Fibroblast of lung (primary cell): Measurements from ENCODE around the gene ACAD8.

ENCODE experiments used
- EZH2 ChIP-seq: IDR thresholded peaks from 2 replicates; pipeline ENCODE4 v1.5.1; 2012; ENCODE audit warnings: low read length, control low read depth, mild to moderate bottlenecking; ENCODE audit errors: missing control alignments
- TF ChIP-seq, protein P1 (sequence below), 2 donors: IDR thresholded peaks in 1 of 2; conservative IDR thresholded peaks in 1 of 2; 1 replicate in 1 of 2; 2 replicates in 1 of 2; pipeline ENCODE4 v1.5.1; 2011 to 2012; ENCODE audit warnings: low read length in 2 of 2, control low read depth in 1 of 2, inconsistent platforms in 1 of 2, low read depth in 1 of 2, mild to moderate bottlenecking in 1 of 2

DNA sequence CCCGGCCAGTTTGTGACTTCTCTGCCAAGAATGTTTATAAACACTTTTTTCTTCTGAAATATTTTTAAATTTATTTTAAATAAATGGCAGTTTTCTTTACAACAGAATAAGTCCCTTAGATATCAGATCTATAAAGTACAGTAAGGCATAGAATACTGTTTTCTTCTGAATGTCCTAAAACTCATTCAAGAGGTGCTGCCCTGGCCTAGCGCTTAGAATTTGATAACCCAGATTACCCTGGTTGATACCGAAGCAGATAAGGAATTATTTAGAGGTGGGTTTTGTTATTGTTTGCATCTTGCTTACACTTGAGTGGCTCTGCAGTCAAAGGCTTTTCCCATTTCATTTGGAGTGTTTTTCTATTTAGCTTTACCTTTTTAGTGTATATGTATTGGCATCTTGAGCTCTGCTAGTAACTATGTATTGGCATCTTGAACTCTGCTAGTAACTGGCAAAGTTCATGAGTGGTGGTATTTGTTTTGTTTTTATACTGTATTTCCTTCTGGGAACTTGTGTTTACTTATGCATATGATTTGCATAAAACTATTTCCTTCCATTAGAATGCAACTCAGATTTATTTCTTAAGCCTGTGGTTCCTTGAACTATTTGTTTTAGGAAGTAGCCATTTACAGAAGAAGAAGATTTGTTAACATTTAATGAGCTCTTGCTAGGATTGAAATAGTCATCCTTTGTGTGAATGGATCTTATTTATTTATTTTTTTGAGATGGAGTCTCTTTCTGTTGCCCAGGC, 1.2 kb downstream of the ACAD8 start:
- TF ChIP-seq, protein P1, sequence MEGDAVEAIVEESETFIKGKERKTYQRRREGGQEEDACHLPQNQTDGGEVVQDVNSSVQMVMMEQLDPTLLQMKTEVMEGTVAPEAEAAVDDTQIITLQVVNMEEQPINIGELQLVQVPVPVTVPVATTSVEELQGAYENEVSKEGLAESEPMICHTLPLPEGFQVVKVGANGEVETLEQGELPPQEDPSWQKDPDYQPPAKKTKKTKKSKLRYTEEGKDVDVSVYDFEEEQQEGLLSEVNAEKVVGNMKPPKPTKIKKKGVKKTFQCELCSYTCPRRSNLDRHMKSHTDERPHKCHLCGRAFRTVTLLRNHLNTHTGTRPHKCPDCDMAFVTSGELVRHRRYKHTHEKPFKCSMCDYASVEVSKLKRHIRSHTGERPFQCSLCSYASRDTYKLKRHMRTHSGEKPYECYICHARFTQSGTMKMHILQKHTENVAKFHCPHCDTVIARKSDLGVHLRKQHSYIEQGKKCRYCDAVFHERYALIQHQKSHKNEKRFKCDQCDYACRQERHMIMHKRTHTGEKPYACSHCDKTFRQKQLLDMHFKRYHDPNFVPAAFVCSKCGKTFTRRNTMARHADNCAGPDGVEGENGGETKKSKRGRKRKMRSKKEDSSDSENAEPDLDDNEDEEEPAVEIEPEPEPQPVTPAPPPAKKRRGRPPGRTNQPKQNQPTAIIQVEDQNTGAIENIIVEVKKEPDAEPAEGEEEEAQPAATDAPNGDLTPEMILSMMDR (conservative IDR thresholded peaks at IDR 0.05 in 1 of 2, IDR thresholded peaks at IDR 0.05 in 1 of 2; ENCODE audit: low read depth in 1 of 2, low read length in 2 of 2), result no peak
- TF ChIP-seq EZH2, result no peak
